ENCODE results near the gene NEAT1. TPM values are rescaled to one million over a fixed set of nuclear protein-coding genes. Genes with fewer than 3 reads are reported as not detected.

The NEAT1 gene
- total and polyA plus RNA-seq, 9 of the 15 experiments (the other 6 are each of a cell fraction or from before 2014, with no cell fraction given) = 20.1 to 389 (median 62.8) TPM

GRCh38 chr11:65418681-65419459 lies 3.7 kb upstream of the NEAT1 start (continued):
- TF ChIP-seq REST (IDR thresholded peaks at IDR 0.05; ENCODE audit: borderline replicate concordance) (peak; percentile 94), REST (CRISPR knock-in tag; IDR thresholded peaks at IDR 0.05; ENCODE audit: low read depth) (peak; percentile 30; the same call in 1 of the 2 replicates), MEIS2 (IDR thresholded peaks at IDR 0.05; ENCODE audit: partially characterized antibody) (peak; percentile 73), TFE3 (CRISPR knock-in tag; IDR thresholded peaks at IDR 0.05) (peak; percentile 94), TCF7 (IDR thresholded peaks at IDR 0.05; ENCODE audit: borderline replicate concordance) (no peak), AFF1 (IDR thresholded peaks at IDR 0.05; ENCODE audit: low read depth in 1 of 2, partially characterized antibody in 2 of 2) (peak; percentile 61 to 73), PREB (CRISPR knock-in tag; IDR thresholded peaks at IDR 0.05) (peak; percentile 96)

Data from K562 (cell line).